ENCODE results near the gene METAP1D.
"Not testable (repeated sequence)": the region's sequence is repeated elsewhere in the genome, so short reads cannot be mapped to it uniquely, and the experiment has no call there.

The METAP1D gene

DNA sequence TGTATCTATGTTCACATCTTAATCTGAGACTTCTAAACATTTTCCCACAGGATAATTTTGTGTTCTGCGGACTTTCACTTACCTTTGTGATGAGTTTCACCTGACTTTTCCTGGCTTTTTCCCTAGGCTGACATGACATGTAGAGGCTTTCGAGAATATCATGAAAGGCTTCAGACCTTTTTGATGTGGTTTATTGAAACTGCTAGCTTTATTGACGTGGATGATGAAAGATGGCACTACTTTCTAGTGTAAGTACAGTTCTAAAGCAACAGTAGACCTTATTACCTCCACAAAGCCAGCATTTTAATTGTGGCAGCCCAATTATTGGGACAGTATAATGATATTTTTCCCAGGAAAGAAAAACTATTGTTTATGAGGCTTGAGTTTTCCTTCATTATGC, 34.1 kb upstream of the METAP1D start:
- Histone ChIP-seq H3K27ac (ENCODE audit: low read length) (no peak overlapping the region), H3K9ac (ENCODE audit: low read length in 2 of 2) (no peak overlapping the region), H3K36me3 (ENCODE audit: control insufficient read depth in 2 of 2, insufficient read depth in 2 of 2, low read length in 2 of 2) (peaks cover 3 to 14% of the 10 kb centered on the region in 2 donors)

DNA sequence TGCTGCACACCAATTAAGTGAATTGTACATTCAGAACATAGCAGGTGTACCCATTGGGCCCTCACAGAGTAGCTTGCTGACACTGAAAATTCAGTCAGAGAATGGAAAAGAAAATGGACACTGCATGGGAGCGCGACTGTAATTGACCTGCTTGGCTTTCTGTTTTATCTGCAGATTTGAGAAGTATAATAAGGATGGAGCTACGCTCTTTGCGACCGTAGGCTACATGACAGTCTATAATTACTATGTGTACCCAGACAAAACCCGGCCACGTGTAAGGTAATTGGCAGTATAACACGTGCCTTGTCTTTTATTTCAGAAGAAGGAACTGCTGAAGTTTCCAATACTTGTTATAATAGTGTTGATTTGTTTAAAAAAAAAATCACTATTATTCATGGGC, 33.5 kb upstream of the METAP1D start:
- H3K4me3 ChIP-seq (ENCODE audit: low read length in 2 of 2) = no peak overlapping the region
- no peak overlapping the region for H3K9ac ChIP-seq (ENCODE audit: low read length in 2 of 2)
- no peak overlapping the region for H3K27ac ChIP-seq (ENCODE audit: low read length)
- peaks cover 3 to 14% of the 10 kb centered on the region in 2 donors for H3K36me3 ChIP-seq (ENCODE audit: control insufficient read depth in 2 of 2, insufficient read depth in 2 of 2, low read length in 2 of 2)
- H3K27me3 ChIP-seq (ENCODE audit: control insufficient read depth in 1 of 2, insufficient read depth in 2 of 2, low read length in 2 of 2) = no peaks in the 10 kb centered on the region
- H3K4me1 ChIP-seq (ENCODE audit: control insufficient read depth, insufficient read depth, low read length) = no peaks in the 10 kb centered on the region
- H3K9me3 ChIP-seq (ENCODE audit: control insufficient read depth in 2 of 2, low read length in 2 of 2) = no peaks in the 10 kb centered on the region

More for the DNA sequence above, 34.1 kb upstream of the METAP1D start:
- Histone ChIP-seq H3K4me1 (ENCODE audit: control insufficient read depth, insufficient read depth, low read length) (no peaks in the 10 kb centered on the region), H3K9me3 (ENCODE audit: control insufficient read depth in 2 of 2, low read length in 2 of 2) (no peaks in the 10 kb centered on the region), H3K27me3 (ENCODE audit: control insufficient read depth in 1 of 2, insufficient read depth in 2 of 2, low read length in 2 of 2) (no peaks in the 10 kb centered on the region), H3K4me3 (ENCODE audit: low read length in 2 of 2) (no peak overlapping the region)

DNA sequence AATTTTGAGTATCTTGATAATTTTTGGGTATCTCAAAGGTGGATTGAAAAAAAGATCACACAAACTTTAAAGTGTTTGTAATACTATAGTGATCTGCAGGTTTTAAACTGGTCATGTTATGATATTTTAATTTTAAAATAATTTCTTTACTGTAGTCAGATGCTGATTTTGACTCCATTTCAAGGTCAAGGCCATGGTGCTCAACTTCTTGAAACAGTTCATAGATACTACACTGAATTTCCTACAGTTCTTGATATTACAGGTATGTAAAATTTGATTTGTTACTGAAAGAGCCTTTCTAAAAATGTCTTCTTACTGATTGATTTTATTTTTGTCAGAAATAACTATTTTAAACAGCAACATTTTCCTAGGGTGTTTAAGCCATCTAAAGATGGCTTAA, 33.1 kb upstream of the METAP1D start:
- H3K27ac ChIP-seq (ENCODE audit: low read length) = no peak overlapping the region
- H3K4me3 ChIP-seq (ENCODE audit: low read length in 2 of 2) = no peak overlapping the region
- no peak overlapping the region for H3K9ac ChIP-seq (ENCODE audit: low read length in 2 of 2)
- no peaks in the 10 kb centered on the region for H3K4me1 ChIP-seq (ENCODE audit: control insufficient read depth, insufficient read depth, low read length)
- no peaks in the 10 kb centered on the region for H3K27me3 ChIP-seq (ENCODE audit: control insufficient read depth in 1 of 2, insufficient read depth in 2 of 2, low read length in 2 of 2)
- H3K9me3 ChIP-seq (ENCODE audit: control insufficient read depth in 2 of 2, low read length in 2 of 2) = no peaks in the 10 kb centered on the region
- H3K36me3 ChIP-seq (ENCODE audit: control insufficient read depth in 2 of 2, insufficient read depth in 2 of 2, low read length in 2 of 2) = peaks cover 3 to 14% of the 10 kb centered on the region in 2 donors

DNA sequence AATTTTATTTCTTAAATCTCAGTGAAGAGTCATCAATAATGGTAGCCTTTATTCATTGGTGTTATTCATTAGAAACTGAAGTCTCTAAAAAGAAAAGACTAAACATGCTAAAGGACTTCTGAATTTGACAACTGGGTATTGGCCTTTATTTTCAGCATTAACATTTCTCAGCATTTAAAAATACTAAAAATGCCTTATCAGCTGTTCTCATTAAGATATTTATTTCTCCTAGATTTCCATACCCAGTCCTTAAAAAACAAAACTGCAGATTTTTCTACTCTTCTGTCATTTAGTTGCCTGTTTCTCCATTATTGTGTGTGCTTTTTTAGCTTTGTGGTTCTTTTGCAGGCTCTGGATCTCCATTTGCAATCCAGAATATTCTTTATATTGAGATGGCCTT, 31.2 kb upstream of the METAP1D start:
- no peak overlapping the region for H3K27ac ChIP-seq (ENCODE audit: low read length)
- H3K27me3 ChIP-seq (ENCODE audit: control insufficient read depth in 1 of 2, insufficient read depth in 2 of 2, low read length in 2 of 2) = no peaks in the 10 kb centered on the region
- no peak overlapping the region for H3K4me3 ChIP-seq (ENCODE audit: low read length in 2 of 2)
- H3K9me3 ChIP-seq (ENCODE audit: control insufficient read depth in 2 of 2, low read length in 2 of 2) = no peaks in the 10 kb centered on the region
- no peaks in the 10 kb centered on the region for H3K4me1 ChIP-seq (ENCODE audit: control insufficient read depth, insufficient read depth, low read length)
- no peak overlapping the region for H3K9ac ChIP-seq (ENCODE audit: low read length in 2 of 2)
- H3K36me3 ChIP-seq (ENCODE audit: control insufficient read depth in 2 of 2, insufficient read depth in 2 of 2, low read length in 2 of 2) = peaks cover 3 to 14% of the 10 kb centered on the region in 2 donors

DNA sequence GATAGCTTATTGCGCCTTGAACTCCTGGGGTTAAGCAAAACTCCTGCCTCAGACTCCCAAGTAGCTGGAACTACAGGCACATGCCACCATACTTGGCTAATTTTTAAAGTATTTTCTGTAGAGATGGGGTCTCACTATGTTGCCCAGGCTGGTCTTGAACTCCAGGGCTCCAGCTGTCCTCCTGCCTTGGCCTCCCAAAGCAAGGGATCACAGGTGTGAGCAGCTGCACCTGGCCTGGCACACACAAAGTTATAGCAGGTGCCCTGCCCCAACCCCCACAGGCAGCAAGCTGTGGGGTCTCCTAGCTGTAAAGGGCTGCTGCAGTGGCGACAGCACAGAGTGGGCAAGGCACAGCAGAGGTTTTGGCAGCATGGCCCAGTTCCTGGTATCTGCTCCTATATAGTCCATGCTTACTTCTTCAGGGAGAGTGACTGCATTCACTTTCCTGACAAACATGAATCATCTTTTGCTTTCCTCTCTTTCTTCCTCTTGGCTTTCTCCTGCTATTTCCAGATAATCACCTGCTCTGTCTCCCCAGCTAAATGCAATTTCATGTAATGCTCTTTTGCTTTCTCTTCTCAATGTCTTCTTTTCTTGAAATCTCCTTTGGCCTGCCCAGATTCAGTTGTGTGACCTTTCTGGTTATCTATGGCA, 27.3 kb upstream of the METAP1D start:
- H3K9me3 ChIP-seq (ENCODE audit: control insufficient read depth in 2 of 2, low read length in 2 of 2) = no peaks in the 10 kb centered on the region
- no peak overlapping the region for H3K4me3 ChIP-seq (ENCODE audit: low read length in 2 of 2)
- H3K27ac ChIP-seq (ENCODE audit: low read length) = no peak overlapping the region
- H3K9ac ChIP-seq (ENCODE audit: low read length in 2 of 2) = no peak overlapping the region
- H3K36me3 ChIP-seq (ENCODE audit: control insufficient read depth in 2 of 2, insufficient read depth in 2 of 2, low read length in 2 of 2) = no peaks in the 10 kb centered on the region
- no peaks in the 10 kb centered on the region for H3K4me1 ChIP-seq (ENCODE audit: control insufficient read depth, insufficient read depth, low read length)
- no peaks in the 10 kb centered on the region for H3K27me3 ChIP-seq (ENCODE audit: control insufficient read depth in 1 of 2, insufficient read depth in 2 of 2, low read length in 2 of 2)

DNA sequence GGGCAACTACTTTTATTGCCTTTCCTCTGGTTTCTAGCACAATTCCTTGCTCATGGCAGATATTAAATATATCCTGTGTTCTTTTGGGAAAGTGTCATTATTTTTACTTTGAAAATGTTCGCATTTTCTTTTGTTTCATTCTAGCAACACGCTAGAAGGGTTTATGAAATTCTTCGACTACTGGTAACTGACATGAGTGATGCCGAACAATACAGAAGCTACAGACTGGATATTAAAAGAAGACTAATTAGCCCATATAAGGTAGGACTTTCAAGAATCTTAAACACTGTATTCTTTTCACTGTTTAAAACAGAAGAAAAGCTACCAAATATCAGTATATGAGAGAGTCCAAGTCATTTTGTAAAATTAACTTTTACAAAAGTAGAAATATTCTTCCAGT, 20.6 kb upstream of the METAP1D start:
- Histone ChIP-seq H3K36me3 (ENCODE audit: control insufficient read depth in 2 of 2, insufficient read depth in 2 of 2, low read length in 2 of 2) (peaks cover 11 to 30% of the 10 kb centered on the region in 2 donors), H3K27me3 (ENCODE audit: control insufficient read depth in 1 of 2, insufficient read depth in 2 of 2, low read length in 2 of 2) (no peaks in the 10 kb centered on the region), H3K4me1 (ENCODE audit: control insufficient read depth, insufficient read depth, low read length) (no peaks in the 10 kb centered on the region), H3K27ac (ENCODE audit: low read length) (no peak overlapping the region), H3K9ac (ENCODE audit: low read length in 2 of 2) (no peak overlapping the region), H3K9me3 (ENCODE audit: control insufficient read depth in 2 of 2, low read length in 2 of 2) (no peaks in the 10 kb centered on the region), H3K4me3 (ENCODE audit: low read length in 2 of 2) (no peak overlapping the region)

DNA sequence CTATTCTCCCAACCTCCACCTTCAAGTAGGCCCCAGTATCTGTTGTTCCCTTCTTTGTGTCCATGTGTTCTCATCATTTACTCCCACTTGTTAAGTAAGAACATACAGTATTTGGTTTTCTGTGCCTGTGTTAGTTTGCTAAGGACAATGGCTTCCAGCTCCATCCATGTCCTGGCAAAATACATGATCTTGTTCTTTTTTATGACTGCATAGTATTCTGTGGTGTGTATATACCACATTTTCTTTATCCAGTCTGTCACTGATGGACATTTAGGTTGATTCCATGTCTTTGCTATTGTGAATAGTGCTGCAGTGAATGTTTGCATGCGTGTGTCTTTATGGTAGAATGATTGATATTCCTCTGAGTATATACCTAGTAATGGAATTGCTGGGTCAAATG, 15.8 kb upstream of the METAP1D start:
- not testable (repeated sequence) for H3K27ac ChIP-seq (ENCODE audit: low read length); H3K9me3 ChIP-seq (ENCODE audit: control insufficient read depth in 2 of 2, low read length in 2 of 2)

DNA sequence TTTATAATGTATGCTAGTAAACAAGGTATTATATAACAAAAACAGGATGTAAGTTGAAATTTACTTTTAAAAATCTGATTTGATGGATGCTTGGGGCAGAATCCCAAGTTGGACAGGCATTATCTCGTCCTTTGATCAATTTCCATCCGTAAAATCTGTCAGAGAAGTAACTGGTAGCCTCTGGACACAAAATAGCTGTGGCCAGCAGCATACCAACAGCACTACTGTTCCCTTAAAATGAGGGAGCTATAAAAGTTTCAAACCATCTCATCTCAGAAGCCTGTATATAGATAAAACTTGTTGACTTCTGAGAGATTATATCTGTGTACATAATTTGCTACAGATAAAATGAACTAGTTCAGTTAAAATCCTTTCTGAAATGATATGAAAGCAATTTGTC, 14.7 kb upstream of the METAP1D start:
- no peaks in the 10 kb centered on the region for H3K4me1 ChIP-seq (ENCODE audit: control insufficient read depth, insufficient read depth, low read length)
- no peak overlapping the region for H3K9ac ChIP-seq (ENCODE audit: low read length in 2 of 2)
- H3K4me3 ChIP-seq (ENCODE audit: low read length in 2 of 2) = no peak overlapping the region
- H3K9me3 ChIP-seq (ENCODE audit: control insufficient read depth in 2 of 2, low read length in 2 of 2) = no peaks in the 10 kb centered on the region
- H3K27ac ChIP-seq (ENCODE audit: low read length) = no peak overlapping the region
- peaks cover 4 to 12% of the 10 kb centered on the region in 2 donors for H3K36me3 ChIP-seq (ENCODE audit: control insufficient read depth in 2 of 2, insufficient read depth in 2 of 2, low read length in 2 of 2)
- H3K27me3 ChIP-seq (ENCODE audit: control insufficient read depth in 1 of 2, insufficient read depth in 2 of 2, low read length in 2 of 2) = no peaks in the 10 kb centered on the region

More for the DNA sequence above, 15.8 kb upstream of the METAP1D start:
- not testable (repeated sequence) for H3K4me1 ChIP-seq (ENCODE audit: control insufficient read depth, insufficient read depth, low read length); H3K27me3 ChIP-seq (ENCODE audit: control insufficient read depth in 1 of 2, insufficient read depth in 2 of 2, low read length in 2 of 2); H3K9ac ChIP-seq (ENCODE audit: low read length in 2 of 2); H3K4me3 ChIP-seq (ENCODE audit: low read length in 2 of 2)
- peaks cover 7 to 19% of the 10 kb centered on the region in 2 donors for H3K36me3 ChIP-seq (ENCODE audit: control insufficient read depth in 2 of 2, insufficient read depth in 2 of 2, low read length in 2 of 2)

DNA sequence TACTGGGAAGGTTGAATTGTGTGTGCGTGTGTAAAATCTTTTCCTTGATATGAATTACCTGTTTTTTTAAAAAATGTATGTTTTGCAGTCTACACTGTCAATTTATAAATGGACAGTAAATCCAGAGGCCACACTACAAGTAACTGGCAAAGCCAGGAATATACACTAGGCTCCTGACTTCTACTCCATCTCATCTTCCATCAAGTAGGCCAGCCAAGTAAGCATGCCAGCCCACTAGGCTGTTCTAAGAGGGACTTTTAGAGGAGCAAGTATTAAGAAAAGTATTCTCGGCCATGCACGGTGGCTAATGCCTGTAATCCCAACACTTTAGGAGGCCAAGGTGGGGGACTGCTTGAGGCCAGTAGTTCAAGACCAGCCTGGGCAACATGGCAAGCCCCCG, 13.0 kb upstream of the METAP1D start:
- H3K4me1 ChIP-seq (ENCODE audit: control insufficient read depth, insufficient read depth, low read length) = no peaks in the 10 kb centered on the region
- no peak overlapping the region for H3K9ac ChIP-seq (ENCODE audit: low read length in 2 of 2)
- no peaks in the 10 kb centered on the region for H3K9me3 ChIP-seq (ENCODE audit: control insufficient read depth in 2 of 2, low read length in 2 of 2)
- H3K27me3 ChIP-seq (ENCODE audit: control insufficient read depth in 1 of 2, insufficient read depth in 2 of 2, low read length in 2 of 2) = no peaks in the 10 kb centered on the region
- no peak overlapping the region for H3K27ac ChIP-seq (ENCODE audit: low read length)
- no peak overlapping the region for H3K4me3 ChIP-seq (ENCODE audit: low read length in 2 of 2)
- H3K36me3 ChIP-seq (ENCODE audit: control insufficient read depth in 2 of 2, insufficient read depth in 2 of 2, low read length in 2 of 2) = peaks cover 4 to 12% of the 10 kb centered on the region in 2 donors

DNA sequence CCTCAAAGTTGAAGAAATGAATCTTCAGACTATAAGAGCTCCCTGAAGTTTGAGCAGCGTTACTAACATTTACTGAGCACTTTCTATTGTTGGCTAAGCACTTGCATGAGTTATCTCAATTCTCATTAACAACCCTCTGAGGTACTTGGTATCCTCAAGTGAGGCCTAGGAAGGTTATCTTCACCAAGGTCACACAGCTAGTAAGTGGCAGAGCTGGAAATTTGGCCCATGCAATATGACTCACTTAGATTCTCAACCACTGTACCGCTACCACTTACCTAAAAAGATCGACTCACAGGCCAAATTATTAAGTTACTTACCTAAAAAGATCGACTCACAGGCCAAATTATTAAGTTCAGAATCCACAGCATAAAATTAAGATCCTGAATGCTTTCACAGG, 8.7 kb upstream of the METAP1D start:
- Histone ChIP-seq H3K36me3 (ENCODE audit: control insufficient read depth in 2 of 2, insufficient read depth in 2 of 2, low read length in 2 of 2) (no peaks in the 10 kb centered on the region), H3K9ac (ENCODE audit: low read length in 2 of 2) (no peak overlapping the region), H3K4me1 (ENCODE audit: control insufficient read depth, insufficient read depth, low read length) (no peaks in the 10 kb centered on the region), H3K27ac (ENCODE audit: low read length) (no peak overlapping the region), H3K9me3 (ENCODE audit: control insufficient read depth in 2 of 2, low read length in 2 of 2) (no peaks in the 10 kb centered on the region), H3K27me3 (ENCODE audit: control insufficient read depth in 1 of 2, insufficient read depth in 2 of 2, low read length in 2 of 2) (peaks cover 0 to 7% of the 10 kb centered on the region in 2 donors), H3K4me3 (ENCODE audit: low read length in 2 of 2) (no peak overlapping the region)

DNA sequence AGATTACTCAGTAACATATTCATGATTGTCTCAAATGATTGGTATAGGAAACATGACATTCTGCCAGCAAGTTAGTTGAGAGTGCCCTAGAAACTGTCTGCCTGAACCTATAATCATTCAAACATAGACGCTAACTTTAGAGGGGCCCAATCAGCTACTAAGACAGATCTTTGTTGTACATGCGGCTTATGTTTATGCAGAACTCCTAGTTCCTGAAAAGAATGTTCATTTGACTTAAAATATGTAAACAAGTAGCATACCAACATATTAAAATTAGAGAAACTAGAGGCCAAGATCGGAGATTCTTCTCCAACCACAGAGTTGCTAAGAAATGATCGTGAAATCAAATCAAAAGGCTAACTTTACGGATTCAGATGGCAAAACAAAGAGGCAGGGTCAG, 4.2 kb upstream of the METAP1D start:
- no peak overlapping the region for H3K4me3 ChIP-seq (ENCODE audit: low read length in 2 of 2)
- H3K27me3 ChIP-seq (ENCODE audit: control insufficient read depth in 1 of 2, insufficient read depth in 2 of 2, low read length in 2 of 2) = peaks cover 0 to 7% of the 10 kb centered on the region in 2 donors
- peaks cover 5% of the 10 kb centered on the region for H3K4me1 ChIP-seq (ENCODE audit: control insufficient read depth, insufficient read depth, low read length)
- H3K9me3 ChIP-seq (ENCODE audit: control insufficient read depth in 2 of 2, low read length in 2 of 2) = no peaks in the 10 kb centered on the region
- H3K27ac ChIP-seq (ENCODE audit: low read length) = no peak overlapping the region
- no peaks in the 10 kb centered on the region for H3K36me3 ChIP-seq (ENCODE audit: control insufficient read depth in 2 of 2, insufficient read depth in 2 of 2, low read length in 2 of 2)
- H3K9ac ChIP-seq (ENCODE audit: low read length in 2 of 2) = no peak overlapping the region

Data from stomach smooth muscle (tissue), 2 donors.